Activated CD4-positive, alpha-beta T cell treated with anti-CD3 and anti-CD28 coated beads, Interleukin-2, amount 10 ng/mL, durations not matched to agents 24 days and 14 days (primary cell): ENCODE results near the gene SLC66A1. TPM values are rescaled to one million over a fixed set of nuclear protein-coding genes. Genes with fewer than 3 reads are reported as not detected.
"Not testable (repeated sequence)": the region's sequence is repeated elsewhere in the genome, so short reads cannot be mapped to it uniquely, and the experiment has no call there.

Source experiments
- DNase-seq: peaks from one replicate; pipeline ENCODE4 v3.0.0; 2022
- H3K27ac Mint-ChIP-seq: one replicate; pipeline ENCODE4 v1.8.0; 2022; ENCODE audit warnings: mild to moderate bottlenecking, mixed read lengths
- H3K27me3 Mint-ChIP-seq: one replicate; pipeline ENCODE4 v1.8.0; 2022; ENCODE audit warnings: mixed read lengths
- H3K36me3 Mint-ChIP-seq: one replicate; pipeline ENCODE4 v1.8.0; 2022; ENCODE audit warnings: low read depth, mild to moderate bottlenecking, mixed read lengths
- H3K4me1 Mint-ChIP-seq: one replicate; pipeline ENCODE4 v1.8.0; 2021; ENCODE audit warnings: mixed read lengths
- H3K4me3 Mint-ChIP-seq: one replicate; pipeline ENCODE4 v1.8.0; 2022; ENCODE audit warnings: mild to moderate bottlenecking, moderate library complexity, mixed read lengths
- H3K9me3 Mint-ChIP-seq: one replicate; pipeline ENCODE4 v1.8.0; 2021; ENCODE audit warnings: mixed read lengths
- intact Hi-C: fragments of 100-400 bp; cut with micrococcal nuclease; formaldehyde crosslinking; loops from one replicate; pipeline ENCODE4 v1.15.1; 2023
- total RNA-seq: library from RNA; stranded (reverse); gene quantifications from 2 replicates; pipeline ENCODE4 v1.2.3, GENCODE V29; 2022

Gene SLC66A1
- total RNA-seq, 1 donor from 2014 or later: 10.1 TPM

DNA sequence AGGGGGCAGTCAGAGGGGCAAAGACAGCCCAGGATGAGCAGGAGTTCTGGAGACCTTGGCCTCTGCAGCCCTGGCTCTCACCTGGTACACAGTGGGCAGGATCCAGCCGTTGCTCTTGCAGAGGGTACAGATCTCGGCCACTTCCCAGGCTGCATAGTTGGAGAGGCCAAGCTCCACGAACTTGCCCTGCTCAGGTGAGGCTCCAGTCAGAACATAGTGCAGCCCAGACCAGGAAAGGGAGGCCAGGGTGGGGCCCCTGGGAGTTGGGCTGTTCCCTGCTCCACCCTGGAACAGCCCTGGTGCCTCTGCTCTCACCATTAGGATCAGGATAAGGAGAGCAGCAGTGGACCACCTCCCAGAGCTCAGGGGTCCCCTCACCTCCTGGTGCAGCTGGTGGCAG is 26.3 kb upstream of the SLC66A1 start:
- H3K4me3 Mint-ChIP-seq, H3K36me3 Mint-ChIP-seq, H3K27ac Mint-ChIP-seq, DNase-seq, H3K9me3 Mint-ChIP-seq, H3K4me1 Mint-ChIP-seq, intact Hi-C loops: not testable (repeated sequence)
- peaks cover 10% of the 10 kb centered on the region for H3K27me3 Mint-ChIP-seq

DNA sequence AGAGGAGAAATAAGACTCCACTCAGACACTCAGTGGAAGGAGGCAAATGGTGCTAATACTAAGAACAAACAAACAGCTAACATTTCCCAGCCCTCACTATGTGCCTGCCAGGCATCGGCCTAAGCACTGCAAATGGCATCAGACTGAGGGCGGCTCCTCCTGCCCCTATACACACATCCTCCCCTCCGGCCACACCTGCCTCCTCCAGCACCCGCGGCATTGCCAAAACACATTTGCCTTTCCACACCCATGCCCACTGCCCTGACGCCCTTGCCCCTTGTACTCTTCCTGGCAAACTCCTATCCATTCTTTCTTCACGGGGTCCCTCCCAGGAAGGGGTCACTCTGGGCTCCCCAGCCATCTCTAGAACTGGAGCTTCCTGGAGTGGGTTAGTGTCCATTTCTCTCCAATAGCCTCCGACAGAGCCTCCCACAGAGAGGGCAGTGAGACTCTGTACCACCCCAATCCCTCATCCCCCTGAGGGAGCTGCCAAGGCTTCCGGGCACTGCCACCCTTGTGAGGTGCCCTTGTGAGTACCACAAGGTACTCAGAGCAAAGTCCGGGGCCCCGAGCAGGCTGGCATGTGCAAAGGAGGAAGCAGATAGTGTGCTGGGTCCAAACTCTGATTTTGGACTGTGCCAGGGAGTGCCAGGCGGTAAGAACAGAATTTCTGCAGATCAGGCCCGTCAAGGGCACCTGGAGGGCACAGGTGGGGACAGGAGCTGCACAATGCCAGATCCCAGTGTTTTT is 24.5 kb upstream of the SLC66A1 start:
- peaks cover 2% of the 10 kb centered on the region for H3K4me1 Mint-ChIP-seq
- H3K27me3 Mint-ChIP-seq: peaks cover 10% of the 10 kb centered on the region
- no peaks in the 10 kb centered on the region for H3K9me3 Mint-ChIP-seq
- H3K27ac Mint-ChIP-seq: peak overlapping the region; percentile 12
- DNase-seq: no peak
- peak overlapping the region; percentile 25 for H3K4me3 Mint-ChIP-seq
- intact Hi-C loops: no loop called here
- peaks cover 2% of the 10 kb centered on the region for H3K36me3 Mint-ChIP-seq

DNA sequence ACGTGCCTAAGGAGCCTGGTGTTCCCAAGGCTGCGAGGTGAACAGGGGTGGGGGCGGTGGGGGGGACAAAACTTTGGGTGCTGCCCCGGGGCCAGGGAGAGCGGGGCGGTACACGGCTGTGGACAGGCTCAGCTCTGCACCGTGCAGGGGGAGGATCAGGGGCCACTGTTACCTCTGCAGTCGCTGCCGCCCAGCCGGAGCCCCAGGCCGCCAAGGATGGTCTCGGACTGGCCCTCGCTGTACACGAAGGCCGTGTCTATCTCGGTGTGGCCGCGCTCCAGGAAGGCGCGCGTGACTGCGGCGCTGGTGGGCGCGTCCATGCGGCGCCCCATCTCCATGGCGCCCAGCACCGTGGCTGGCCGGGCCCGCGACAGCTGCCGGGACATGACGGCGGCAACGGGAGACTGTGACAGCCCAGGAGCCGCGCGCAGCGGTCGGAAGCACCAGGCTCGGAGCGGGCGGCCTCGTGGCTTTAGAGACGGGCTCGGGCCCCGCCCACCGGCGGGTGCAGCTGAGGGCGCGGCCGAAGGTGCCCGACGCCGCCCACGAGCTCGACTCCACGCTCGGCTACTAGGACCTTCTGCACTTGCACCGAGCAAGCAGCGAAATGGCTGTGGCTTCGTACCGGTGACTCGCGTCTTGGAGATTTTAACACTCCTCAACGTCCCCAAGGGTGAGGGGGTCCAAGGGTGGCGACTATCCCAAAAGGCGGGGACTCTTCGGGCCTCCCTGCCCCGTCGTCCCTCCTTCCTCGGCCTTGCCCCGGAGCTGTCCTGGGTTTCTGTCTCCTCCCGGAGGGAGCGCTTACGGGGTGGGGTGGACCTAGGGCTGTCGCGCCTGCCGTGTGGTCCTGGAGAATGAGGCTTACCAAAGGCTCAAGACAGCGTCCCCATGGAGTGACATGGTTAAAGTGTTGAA is 23.5 kb upstream of the SLC66A1 start, which contains the start of gene AKR7A3:
TSS of gene AKR7A3 (minus strand) at position 447 of the 918 bp plus-strand sequence. CDS start at position 386, 61 bp downstream.
- peak within 1 kb of the TSS; percentile 12 for H3K27ac Mint-ChIP-seq
- H3K36me3 Mint-ChIP-seq, intact Hi-C loops, H3K4me1 Mint-ChIP-seq, H3K9me3 Mint-ChIP-seq: not testable (repeated sequence)
- peak; percentile 85 for DNase-seq
- peaks cover 10% of the 10 kb centered on the region for H3K27me3 Mint-ChIP-seq
- H3K4me3 Mint-ChIP-seq: peak within 1 kb of the TSS; percentile 43

DNA sequence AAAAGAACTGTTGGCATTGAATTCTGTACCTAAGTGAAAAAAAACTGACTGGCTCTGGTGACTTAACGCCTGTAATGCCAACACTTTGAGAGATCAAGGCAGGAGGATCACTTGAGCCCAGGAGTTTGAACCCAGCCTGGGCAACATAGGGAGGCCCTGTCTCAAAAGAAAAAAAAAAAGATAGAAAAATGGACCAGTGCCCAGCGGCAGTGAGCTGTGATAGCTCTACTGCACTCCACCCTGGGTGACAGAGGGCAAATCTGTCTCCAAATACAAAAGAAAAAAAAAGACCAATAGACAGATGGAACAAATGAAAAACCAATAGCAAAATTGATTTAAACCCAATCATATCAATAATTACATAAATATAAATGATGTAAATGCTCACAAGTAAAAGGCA is 22.9 kb upstream of the SLC66A1 start:
- Mint-ChIP-seq H3K27ac (no peak overlapping the region), H3K9me3 (peaks cover 1% of the 10 kb centered on the region), H3K4me1 (peaks cover 2% of the 10 kb centered on the region), H3K36me3 (peaks cover 6% of the 10 kb centered on the region), H3K27me3 (peaks cover 10% of the 10 kb centered on the region), H3K4me3 (peak overlapping the region; percentile 43)
- DNase-seq: no peak
- intact Hi-C loops: no loop called here

DNA sequence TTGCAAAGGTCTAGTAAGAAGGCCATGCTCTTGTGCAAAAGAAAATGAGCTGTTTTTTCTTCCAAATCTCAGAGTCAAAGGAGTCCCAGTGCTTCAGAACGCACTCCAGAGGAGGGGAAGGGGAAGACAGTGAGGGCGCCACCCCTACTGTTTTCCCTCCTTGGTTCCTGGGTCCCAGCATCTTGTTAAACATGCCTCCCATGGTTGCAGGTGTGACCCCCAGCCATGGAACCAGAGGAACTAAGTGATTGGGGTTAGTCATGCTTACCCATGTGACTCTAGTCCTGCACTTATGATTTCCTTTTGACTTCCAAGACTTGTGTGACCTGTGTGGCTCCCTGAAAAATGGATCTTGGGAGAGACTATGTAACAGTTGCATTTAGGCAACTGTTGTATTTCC is 17.5 kb upstream of the SLC66A1 start:
- Mint-ChIP-seq H3K27ac (no peak overlapping the region), H3K9me3 (peaks cover 24% of the 10 kb centered on the region), H3K4me3 (no peak overlapping the region), H3K36me3 (peaks cover 26% of the 10 kb centered on the region), H3K4me1 (no peaks in the 10 kb centered on the region), H3K27me3 (peaks cover 2% of the 10 kb centered on the region)
- intact Hi-C loops: no loop called here
- DNase-seq: no peak

DNA sequence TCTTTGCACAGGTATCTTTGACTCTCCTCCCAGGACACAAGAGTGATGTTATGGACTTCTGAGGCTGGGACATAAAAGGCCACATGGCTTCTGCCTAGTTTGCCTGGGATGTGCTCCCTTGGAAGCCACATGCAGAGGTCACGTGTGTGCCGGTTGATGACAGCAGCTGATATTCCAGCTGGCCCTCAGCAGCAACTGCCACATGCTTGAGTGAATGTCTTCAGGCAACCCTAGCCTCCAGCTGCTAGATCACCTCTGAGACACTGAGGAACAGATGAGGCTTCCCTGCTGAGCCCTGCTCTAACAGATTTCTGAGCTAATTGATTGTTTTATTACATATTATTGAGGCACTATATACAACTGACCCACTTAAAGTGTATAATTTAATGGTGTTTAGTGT is 11.9 kb upstream of the SLC66A1 start:
- peaks cover 33% of the 10 kb centered on the region for H3K36me3 Mint-ChIP-seq
- H3K4me1 Mint-ChIP-seq: no peaks in the 10 kb centered on the region
- no peak overlapping the region for H3K27ac Mint-ChIP-seq
- no peak for DNase-seq
- peaks cover 16% of the 10 kb centered on the region for H3K9me3 Mint-ChIP-seq
- no peak overlapping the region for H3K4me3 Mint-ChIP-seq
- intact Hi-C loops: no loop called here
- no peaks in the 10 kb centered on the region for H3K27me3 Mint-ChIP-seq

DNA sequence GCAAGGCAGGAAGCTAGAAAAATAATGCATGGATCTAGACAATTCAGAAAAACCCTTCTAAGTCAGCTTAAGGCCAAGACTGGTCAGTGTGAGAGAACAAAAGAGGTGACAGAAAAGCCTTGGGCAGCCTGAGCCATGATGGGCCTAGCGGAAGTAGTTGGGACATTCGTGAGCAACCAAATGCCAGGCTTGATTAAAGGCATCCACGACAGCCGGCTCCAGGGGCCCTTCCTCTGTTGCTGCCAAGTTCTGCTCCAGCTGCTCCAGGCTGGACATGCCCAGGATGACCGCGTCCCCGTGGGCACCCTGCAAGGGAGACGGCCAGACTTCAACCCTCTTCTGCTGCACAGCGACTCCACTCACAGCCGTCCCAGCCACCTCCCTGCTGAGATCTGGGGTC is 8.0 kb upstream of the SLC66A1 start:
- peaks cover 30% of the 10 kb centered on the region for H3K36me3 Mint-ChIP-seq
- not testable (repeated sequence) for H3K4me1 Mint-ChIP-seq

DNA sequence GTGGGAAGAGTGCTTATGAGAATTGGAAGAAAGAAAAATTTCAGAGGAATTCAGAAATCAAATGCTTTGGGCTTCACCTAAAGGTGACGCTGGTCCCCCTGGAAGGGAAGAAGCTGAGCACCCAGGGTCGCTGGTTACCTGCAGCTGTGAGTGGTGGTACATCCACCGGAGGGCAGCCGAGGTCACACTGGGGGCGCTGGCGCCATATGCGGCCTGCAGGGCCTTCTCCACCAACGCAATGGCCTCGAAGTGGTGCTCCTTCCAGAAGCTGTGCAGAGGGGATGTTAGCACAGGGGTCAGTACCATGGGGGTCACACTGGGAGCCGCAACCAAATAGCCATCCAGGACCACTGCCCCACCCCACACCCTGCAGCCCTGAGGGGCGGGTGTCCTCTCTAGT is 6.2 kb upstream of the SLC66A1 start:
- Mint-ChIP-seq H3K27me3 (no peaks in the 10 kb centered on the region), H3K27ac (no peak overlapping the region), H3K36me3 (peaks cover 30% of the 10 kb centered on the region), H3K4me3 (no peak overlapping the region), H3K9me3 (no peaks in the 10 kb centered on the region), H3K4me1 (peaks cover 6% of the 10 kb centered on the region)
- peak; percentile 51 for DNase-seq
- intact Hi-C loops: no loop called here

More for the DNA sequence above, 8.0 kb upstream of the SLC66A1 start:
- H3K27ac Mint-ChIP-seq, DNase-seq, intact Hi-C loops, H3K4me3 Mint-ChIP-seq, H3K27me3 Mint-ChIP-seq, H3K9me3 Mint-ChIP-seq: not testable (repeated sequence)

DNA sequence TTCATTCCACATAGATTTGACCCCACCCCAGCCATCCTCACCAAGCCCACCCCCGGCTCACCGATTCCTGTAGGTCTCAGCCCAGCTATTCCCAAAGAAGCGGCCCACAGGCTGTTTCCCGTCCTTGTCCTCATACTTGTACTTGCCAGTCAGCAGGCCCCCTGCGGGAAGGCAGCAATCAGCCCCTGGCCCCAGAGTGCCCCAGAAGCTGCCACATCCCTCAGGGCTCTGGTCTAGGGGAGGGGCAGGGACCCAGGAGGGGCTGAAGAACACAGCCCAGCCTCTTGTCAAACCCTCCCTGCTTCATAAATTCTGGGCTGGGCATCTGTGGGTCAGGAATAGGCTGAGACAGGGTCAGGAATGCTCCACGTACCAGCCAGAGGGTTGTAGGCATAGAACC is 5.2 kb upstream of the SLC66A1 start:
- no peaks in the 10 kb centered on the region for H3K9me3 Mint-ChIP-seq
- no peak overlapping the region for H3K4me3 Mint-ChIP-seq
- intact Hi-C loops: no loop called here
- H3K36me3 Mint-ChIP-seq: peaks cover 31% of the 10 kb centered on the region
- no peaks in the 10 kb centered on the region for H3K27me3 Mint-ChIP-seq
- DNase-seq: peak; percentile 53
- H3K27ac Mint-ChIP-seq: no peak overlapping the region
- peaks cover 11% of the 10 kb centered on the region for H3K4me1 Mint-ChIP-seq

DNA sequence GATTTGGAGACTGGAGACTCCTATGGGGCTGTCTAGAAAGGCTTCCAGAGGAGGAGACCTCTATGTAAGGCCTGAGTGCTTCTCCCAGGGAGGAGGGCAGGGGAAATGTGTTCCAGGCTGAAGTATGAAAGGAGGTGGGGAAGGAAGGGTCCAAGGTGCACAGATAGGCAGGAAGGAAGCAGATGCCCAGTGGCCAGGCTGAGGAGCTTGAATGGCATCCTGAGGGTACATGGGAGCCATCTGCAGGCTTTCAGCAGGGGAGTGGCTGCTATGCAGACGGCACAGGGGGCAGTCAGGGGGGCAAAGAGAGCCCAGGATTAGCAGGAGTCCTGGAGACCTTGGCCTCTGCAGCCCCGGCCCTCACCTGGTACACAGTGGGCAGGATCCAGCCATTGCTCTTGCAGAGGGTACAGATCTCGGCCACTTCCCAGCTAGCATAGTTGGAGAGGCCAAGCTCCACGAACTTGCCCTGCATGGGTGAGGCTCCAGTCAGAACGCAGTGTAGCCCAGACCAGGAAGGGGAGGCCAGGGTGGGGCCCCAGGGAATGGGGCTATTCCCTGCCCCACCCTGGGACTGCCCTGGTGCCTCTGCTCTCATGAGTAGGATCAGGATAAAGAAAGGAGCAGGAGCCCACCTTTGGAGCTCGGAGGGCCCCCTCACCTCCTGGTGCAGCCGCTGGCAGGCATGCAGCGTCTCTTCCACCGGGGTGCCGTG is 4.2 kb upstream of the SLC66A1 start:
- peaks cover 13% of the 10 kb centered on the region for H3K4me1 Mint-ChIP-seq
- H3K27ac Mint-ChIP-seq: no peak overlapping the region
- H3K36me3 Mint-ChIP-seq: peaks cover 27% of the 10 kb centered on the region
- intact Hi-C loops: no loop called here
- peak; percentile 53 for DNase-seq
- H3K4me3 Mint-ChIP-seq: no peak overlapping the region
- no peaks in the 10 kb centered on the region for H3K9me3 Mint-ChIP-seq
- no peaks in the 10 kb centered on the region for H3K27me3 Mint-ChIP-seq

DNA sequence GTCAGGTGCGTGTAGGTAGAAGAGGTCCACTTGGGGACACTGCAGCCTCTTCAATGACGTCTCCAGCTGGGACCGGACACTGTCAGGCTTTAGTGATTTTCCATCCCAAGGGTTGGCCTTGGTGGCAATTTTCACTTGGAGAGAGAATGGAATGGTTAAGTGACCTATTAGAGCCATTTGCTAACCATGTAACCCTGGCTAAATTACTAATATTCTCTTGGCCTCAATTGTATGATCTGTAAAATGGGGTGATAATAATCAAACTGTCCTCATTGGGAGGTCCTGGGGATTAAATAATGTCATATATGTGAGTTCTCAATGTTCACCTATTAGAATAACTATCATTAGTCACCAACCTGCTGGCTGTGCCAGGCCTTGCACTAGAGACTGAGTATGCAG is 3.6 kb upstream of the SLC66A1 start:
- Mint-ChIP-seq H3K9me3 (no peaks in the 10 kb centered on the region), H3K4me3 (no peak overlapping the region), H3K27me3 (no peaks in the 10 kb centered on the region), H3K27ac (no peak overlapping the region), H3K4me1 (peaks cover 18% of the 10 kb centered on the region), H3K36me3 (peaks cover 23% of the 10 kb centered on the region)
- peak; percentile 48 for DNase-seq
- intact Hi-C loops: no loop called here

DNA sequence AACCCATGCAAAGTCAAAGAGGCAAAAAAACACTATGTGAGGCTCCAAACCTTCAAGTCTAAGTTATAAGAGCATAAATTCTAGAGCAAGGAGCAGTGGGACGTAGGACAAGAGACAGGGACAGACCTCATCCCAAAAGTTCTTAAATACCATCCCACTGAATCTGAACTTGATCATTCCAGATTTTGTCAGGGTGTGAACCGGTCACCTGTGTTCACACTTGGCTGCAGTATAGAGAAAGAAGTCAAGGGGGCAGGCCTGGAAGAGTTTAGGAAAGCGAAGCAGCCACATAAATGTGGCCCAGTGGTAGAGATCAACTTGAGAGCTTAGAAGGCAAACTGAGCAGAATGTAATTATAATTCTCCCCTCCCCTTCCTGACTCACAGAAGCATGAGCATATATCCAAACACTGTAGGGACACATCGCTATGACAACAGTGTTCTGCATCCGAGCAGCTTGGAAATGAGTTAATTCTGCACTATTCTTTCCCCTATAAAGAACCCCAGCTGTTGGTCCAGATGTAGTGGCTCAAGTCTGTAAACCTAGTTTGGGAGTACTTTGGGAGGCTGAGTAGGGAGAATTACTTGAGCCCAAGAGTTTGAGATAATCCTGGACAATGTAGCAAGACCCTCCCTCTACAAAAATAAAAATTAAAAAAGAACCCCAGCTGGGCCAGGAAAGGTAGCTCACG is 2.9 kb upstream of the SLC66A1 start:
- H3K4me3 Mint-ChIP-seq: no peak overlapping the region
- intact Hi-C loops: no loop called here

DNA sequence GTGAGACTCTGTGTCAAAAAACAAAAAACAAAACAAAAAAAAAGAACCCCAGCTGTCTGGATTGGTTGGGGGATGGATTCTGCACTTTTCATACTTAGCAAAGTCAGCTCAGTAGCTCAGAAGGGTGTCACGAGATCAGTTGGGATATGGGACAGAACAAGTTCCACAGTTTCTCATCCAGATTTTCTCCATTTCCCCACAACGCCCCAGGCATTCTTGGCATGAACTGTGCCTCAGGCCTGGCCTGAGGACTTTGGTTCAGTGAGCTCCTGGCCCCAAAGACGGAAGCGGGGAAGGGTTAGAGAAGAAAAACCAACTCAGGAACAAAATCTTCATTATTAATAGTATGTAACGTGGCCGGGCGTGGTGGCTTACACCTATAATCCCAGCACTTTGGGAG is 2.1 kb upstream of the SLC66A1 start:
- peak; percentile 52 for DNase-seq
- intact Hi-C loops: no loop called here
- peaks cover 24% of the 10 kb centered on the region for H3K4me1 Mint-ChIP-seq
- H3K4me3 Mint-ChIP-seq: peak overlapping the region; percentile 15
- no peak overlapping the region for H3K27ac Mint-ChIP-seq
- H3K27me3 Mint-ChIP-seq: no peaks in the 10 kb centered on the region
- no peaks in the 10 kb centered on the region for H3K9me3 Mint-ChIP-seq
- peaks cover 14% of the 10 kb centered on the region for H3K36me3 Mint-ChIP-seq

More for the DNA sequence above, 2.9 kb upstream of the SLC66A1 start:
- Mint-ChIP-seq H3K9me3 (no peaks in the 10 kb centered on the region), H3K4me1 (peaks cover 20% of the 10 kb centered on the region), H3K27ac (no peak overlapping the region), H3K27me3 (no peaks in the 10 kb centered on the region), H3K36me3 (peaks cover 19% of the 10 kb centered on the region)
- DNase-seq: peak; percentile 49
